Loucy (cell line): ENCODE results near the gene LHFPL6.

Experiments
- CTCF ChIP-seq: fragments of 200-600 bp; sonication (generic); conservative IDR thresholded peaks from 2 replicates; pipeline ENCODE4 v1.5.1; 2014; ENCODE audit warnings: mild to moderate bottlenecking, antibody characterized with exemption, low read length
- EZH2phosphoT487 ChIP-seq: fragments of 200-600 bp; IDR thresholded peaks from 2 replicates; pipeline ENCODE4 v1.6.1; 2018; ENCODE audit warnings: antibody characterized with exemption, mild to moderate bottlenecking, moderate library complexity, borderline replicate concordance

GRCh38 chr13:39410964-39411363 lies 192.0 kb downstream of the LHFPL6 start:
- no peak for TF ChIP-seq CTCF
- TF ChIP-seq EZH2phosphoT487 = no peak
